NCI-H1417 treated with DMSO at 0.1 percent for 48 hours (cell line): ENCODE measurements around the gene ELFN1.

ENCODE experiments used
- DNase-seq: peaks from one replicate; lab custom pipeline; 2025; lab: John Stamatoyannopoulos, UW

The ELFN1 gene

GRCh38 chr7:1725766-1726630, 55.9 kb downstream of the ELFN1 start:
- DNase-seq, result no peak

GRCh38 chr7:1727079-1727478, 57.0 kb downstream of the ELFN1 start:
- no peak for DNase-seq

- DNase-seq, result no peak
Measured at GRCh38 chr7:1727812-1728570, 57.9 kb downstream of the ELFN1 start.

GRCh38 chr7:1729183-1729582, 59.1 kb downstream of the ELFN1 start:
- DNase-seq, result no peak

DNA sequence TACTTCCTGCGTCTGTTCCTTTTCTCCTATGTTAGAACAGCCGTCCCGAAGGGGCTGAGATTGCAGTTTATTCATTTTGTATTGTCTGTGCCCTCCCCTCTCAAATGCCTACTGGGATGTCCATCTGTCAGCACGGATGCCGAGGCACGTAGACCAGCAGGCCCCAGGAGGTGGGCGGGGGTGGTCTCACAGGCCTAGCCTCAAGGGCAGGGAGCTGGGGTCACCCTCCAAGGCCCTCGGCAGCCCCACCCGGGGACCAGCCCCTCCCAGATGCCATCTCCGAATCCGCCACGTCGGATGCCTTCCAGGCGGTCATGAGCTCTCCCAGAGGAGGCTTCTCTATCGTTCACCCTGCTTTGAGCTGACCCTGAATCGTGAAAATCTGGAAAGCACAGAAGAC, 59.7 kb downstream of the ELFN1 start:
- DNase-seq, result no peak

DNA sequence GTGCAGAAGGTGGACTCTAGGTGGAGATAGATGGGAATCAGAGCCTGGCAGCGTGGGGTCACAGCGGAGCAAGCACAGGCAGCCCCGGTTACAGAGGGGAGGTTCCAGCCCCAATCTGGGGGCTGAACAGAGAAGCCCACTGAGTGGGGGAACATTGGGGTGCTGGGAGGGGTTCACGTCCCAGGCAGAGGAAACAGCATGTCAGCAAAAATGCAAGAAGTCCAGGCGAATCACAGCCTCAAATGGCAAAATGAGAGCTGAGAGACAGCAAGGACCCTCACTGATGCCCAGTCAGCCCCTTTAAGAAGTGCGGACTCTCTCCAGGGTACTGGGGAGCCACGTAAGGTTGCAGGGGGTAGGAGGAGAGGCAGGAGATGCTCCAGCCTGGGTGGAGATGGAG, 62.0 kb downstream of the ELFN1 start:
- DNase-seq, result no peak

GRCh38 chr7:1732645-1733044, 62.6 kb downstream of the ELFN1 start:
- DNase-seq, result no peak

DNA sequence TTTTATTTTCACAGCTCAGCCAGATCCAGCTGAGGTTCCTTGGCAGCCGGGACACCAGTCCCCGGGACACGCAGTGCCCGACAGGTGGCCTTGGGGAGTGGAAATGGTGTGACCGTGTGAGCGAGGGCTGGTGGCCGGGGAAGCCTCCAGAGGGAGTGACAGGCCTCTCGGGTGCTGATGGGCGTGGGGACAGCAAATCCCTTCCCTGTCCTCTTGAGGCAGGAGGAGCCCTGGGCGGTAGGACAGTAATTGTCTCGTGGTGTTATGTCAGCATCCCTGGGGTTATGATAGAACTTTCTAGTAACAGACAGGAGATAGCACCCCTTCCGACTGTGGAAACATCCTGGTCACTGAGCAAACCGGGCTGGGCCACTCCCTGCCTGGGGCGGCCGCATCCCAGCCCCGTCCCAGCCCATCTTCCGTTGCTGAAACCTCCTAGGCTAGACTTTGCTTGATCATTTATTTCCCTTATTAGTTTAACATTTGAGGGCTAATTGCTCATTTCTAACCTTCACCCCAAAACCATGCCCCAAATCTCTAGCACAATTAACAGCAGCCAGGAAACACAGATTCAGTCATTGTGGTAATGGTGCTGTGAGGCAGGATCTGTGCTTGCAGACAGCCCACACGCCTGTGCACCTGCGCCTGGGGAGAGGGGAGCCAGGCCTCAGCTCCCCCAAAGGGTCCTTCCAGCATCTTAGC, 63.3 kb downstream of the ELFN1 start:
- DNase-seq, result no peak

GRCh38 chr7:1733908-1734730, 64.0 kb downstream of the ELFN1 start:
- DNase-seq, result no peak

DNA sequence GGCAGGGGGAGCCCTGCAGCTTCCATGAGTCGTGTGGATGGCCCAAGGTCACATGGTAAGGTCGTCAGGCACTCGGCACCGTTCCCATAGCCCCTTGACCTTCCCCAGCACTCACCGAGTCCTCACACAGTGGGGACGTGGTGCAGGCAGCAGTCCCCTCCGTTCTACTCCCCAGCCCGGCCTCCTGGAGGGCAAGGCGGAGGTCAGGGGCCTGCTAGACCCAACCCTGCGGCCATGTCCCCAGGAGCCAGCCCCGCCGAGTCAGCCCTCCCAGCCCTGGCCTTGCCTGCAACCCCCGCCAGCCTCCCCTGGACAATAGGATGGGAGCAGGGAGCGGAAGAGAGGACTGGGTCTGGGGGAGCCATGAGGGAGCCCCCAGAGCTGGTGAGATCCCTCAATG, 65.2 kb downstream of the ELFN1 start:
- DNase-seq, result no peak

GRCh38 chr7:1735806-1736483, 65.9 kb downstream of the ELFN1 start:
- no peak for DNase-seq

DNA sequence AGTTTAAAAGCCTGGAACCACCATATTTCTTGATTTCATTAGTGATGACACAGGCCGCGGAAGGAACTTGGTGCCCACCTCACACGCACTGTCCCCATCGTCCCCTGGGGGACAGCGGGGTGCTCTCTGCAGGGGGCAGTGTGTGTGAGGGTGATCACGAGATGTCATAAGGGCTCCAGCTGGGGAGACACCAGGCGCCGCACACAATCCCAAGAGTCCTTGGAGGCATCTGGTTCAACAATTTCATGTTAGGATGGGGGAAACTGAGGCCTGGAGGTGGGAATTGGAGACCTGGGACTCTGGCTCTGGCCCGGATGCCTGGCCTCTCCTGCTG, 66.4 kb downstream of the ELFN1 start:
- DNase-seq, result no peak

DNA sequence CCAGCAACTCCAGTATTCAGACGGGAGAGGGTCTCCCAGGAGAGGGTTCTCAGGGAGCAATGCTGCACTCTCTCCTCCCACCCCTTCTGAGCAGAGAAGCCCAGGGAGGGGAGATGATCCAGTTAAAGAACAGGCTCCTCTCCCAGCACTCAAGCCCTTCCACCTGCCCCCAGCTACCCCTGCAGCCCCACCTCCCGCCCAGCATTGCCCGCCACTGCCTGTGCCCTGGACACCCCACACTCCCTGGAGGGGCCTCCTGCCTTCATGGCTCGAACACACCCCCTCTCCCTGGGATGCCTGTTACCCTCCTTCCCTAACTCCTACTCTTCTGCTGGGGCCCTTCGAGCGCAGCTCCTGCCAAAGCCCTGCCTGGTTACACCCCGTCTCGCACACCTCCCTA, 66.8 kb downstream of the ELFN1 start:
- DNase-seq, result no peak

DNA sequence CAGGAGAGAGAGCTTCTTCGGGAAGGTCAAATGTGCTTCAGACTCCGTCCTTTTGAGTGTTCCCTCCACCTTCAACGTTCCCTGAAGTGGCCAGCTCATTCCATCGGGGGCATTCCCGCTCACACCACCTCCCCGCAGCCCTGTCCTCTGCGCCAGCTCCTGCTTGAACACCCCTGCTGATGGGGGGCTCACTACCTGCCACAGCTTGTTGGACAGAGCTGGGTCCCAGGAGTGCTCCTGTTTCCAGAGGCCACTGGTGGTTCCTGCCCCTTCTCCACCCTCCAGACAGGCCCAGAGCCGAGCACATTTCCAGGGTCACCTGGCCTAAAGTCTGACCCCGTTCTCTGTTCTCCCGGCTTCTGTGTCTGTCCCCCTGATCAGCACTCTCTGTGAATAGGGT, 67.4 kb downstream of the ELFN1 start:
- DNase-seq, result no peak

GRCh38 chr7:1737956-1738355, 67.9 kb downstream of the ELFN1 start:
- DNase-seq, result no peak

GRCh38 chr7:1738511-1738910, 68.4 kb downstream of the ELFN1 start:
- DNase-seq, result no peak

DNA sequence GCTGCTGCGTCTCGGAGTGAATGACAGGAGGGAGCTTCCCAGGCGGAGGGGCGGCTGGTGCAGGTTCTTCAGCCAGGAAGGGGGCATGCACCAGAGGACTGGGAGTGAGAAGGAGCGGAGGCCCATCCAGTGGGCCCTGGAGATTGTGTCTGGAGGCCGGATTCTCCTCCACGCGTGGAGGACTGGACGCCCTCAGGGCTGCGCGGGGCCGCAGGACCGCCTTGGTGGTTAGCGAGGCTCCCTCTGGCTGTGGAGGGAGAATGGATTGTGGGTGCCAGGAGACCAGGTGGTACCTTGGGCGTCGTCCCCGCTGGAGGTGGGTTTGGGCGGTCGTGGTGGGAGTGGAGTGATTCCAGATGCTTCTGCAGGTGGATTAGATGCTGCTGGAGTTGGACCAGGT, 68.9 kb downstream of the ELFN1 start:
- no peak for DNase-seq

DNA sequence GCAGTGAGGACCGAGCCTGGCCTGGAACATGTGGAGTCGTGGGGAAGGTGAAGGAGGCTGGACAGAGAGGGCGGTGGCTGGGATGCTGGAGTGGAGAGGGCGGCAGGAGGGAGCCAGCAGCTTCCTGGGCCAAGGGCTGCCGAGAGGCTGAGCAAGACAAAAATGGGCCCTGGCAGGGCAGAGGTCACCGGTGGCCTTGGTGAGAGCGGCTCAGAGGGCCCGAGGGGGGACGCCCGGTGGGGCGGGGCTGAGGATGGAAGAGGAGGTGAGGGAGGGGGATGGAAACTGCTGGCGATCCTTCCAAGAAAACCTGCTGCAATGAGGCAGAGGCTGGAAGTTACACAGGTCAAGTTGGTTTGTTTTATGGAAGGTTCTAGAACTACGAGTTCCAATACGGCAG, 69.5 kb downstream of the ELFN1 start:
- no peak for DNase-seq

DNA sequence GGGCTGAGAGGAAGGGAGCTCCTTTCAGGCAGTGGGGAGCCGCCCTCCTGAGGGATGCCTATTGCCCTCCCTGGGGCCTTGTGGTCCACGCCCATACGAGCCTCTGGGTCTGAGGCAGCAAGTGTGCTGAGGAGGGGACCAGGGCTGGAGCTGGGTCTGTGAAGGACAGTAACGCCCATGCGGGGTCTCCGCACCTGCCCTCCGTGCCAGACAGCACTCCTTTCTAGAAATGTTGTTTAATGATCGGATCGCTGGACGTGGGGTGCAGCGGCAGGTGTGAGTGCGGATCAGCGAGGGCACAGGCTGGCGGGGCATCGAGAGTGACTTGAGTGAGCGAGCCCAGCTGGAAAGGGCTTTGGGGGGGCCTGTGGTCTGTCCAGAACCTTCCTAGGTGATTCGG, 70.1 kb downstream of the ELFN1 start:
- DNase-seq, result no peak

GRCh38 chr7:1741246-1741645, 71.2 kb downstream of the ELFN1 start:
- no peak for DNase-seq

DNA sequence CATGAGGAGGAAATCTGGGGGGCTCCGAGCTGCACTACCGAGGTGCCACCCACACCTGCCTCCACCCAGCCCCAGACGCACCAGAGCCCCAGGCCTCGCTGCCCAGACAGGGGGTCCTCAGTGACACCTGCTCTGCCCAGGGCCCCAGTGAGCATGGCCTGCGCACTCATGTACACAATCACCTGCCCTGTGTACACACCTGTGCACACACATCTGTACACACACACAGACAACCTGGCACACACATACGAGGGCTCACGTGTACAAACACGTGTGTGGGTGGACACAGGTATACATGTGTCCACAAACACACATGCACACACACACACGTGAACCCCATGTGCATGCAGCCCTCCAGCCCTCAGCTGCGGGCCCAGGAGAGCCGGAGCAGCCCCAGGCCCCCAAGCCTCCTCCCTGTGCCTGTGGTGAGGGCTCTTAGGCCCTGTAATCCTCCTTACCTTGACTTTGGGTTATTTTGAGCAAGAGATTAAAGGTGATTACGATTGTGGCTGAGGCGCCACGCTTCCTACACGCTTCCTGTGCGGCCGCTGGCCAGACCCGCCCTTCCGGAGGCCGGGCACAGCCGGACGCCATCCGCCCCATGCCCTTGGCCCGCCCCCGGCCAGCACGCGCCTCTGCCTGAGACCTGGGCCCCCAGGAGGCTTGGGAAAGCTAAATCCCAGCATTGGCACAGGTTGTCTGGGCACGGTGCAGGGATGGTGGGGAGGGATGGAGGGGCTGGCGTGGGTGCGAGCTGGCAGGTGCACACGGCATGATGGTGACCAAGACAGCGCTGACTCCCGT, 71.9 kb downstream of the ELFN1 start:
- no peak for DNase-seq
